ENCODE data around the gene RRAD. TPM values are rescaled to one million over a fixed set of nuclear protein-coding genes. Genes with fewer than 3 reads are reported as not detected.
"Not testable (repeated sequence)": the region's sequence is repeated elsewhere in the genome, so short reads cannot be mapped to it uniquely, and the experiment has no call there.

Gene RRAD
- total RNA-seq, 1 experiment from 2014 or later = 1.3 TPM

DNA sequence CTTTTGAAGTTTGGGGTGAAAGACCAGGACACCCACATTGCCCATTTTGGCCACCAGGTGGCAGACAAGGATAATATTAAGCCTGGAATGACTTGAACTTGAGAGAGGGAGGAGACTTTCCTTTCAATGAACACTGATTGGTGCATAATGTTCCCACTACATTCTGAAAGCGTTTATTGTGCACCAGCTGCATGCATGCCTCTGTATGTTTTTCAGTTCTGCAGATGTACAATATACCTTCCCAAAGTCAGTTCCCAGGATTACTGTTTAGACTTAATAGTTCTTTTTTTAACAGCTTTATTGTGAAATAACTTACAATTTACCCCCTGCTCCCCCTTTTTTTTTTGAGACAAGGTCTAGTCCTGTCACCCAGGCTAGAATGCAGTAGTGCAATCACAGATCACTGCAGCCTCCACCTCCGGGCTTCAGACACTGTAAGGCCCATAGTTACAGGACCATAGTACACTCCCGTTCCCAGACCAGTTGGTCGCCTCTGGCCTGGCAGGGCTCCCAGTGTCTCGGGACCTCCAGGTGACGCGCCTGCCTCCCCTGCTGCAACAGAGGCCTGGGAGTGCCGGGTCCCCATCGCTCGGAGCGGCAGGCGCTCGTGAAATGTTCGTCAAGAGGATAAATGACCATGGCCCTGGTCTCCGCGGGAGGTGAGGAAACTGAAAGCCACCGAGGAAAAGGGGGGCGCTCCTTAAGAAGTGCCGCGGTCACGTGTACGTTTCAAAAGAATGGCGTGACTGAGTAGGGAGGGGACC, 22.1 kb upstream of the RRAD start:
- Mint-ChIP-seq H3K27me3 (ENCODE audit: unreplicated experiment) (peaks cover 29% of the 10 kb centered on the region), H3K27ac (ENCODE audit: unreplicated experiment) (peak overlapping the region; percentile 32), H3K4me3 (ENCODE audit: low read depth, unreplicated experiment) (peak overlapping the region; percentile 77), H3K9me3 (ENCODE audit: low read depth, unreplicated experiment) (no peaks in the 10 kb centered on the region), H3K36me3 (ENCODE audit: insufficient read depth, unreplicated experiment) (peaks cover 37% of the 10 kb centered on the region), H3K4me1 (ENCODE audit: low read depth, unreplicated experiment) (peaks cover 20% of the 10 kb centered on the region)
- intact Hi-C loops (cut with micrococcal nuclease; ENCODE audit: unreplicated experiment) = loop anchor here (5.0 kb wide), 2 partner anchors 50 to 240 kb away; no protein-coding TSS in a partner anchor
- DNase-seq = peak; percentile 86
- BruUV-seq (replicated peaks) = no TSS peak
- CTCF ChIA-PET = interaction anchor here (0.6 to 0.9 kb wide), 2 partner anchors 210 to 1767 kb away, joined by 3 to 4 read pairs; no protein-coding TSS in a partner anchor
- TF ChIP-seq, protein P1, sequence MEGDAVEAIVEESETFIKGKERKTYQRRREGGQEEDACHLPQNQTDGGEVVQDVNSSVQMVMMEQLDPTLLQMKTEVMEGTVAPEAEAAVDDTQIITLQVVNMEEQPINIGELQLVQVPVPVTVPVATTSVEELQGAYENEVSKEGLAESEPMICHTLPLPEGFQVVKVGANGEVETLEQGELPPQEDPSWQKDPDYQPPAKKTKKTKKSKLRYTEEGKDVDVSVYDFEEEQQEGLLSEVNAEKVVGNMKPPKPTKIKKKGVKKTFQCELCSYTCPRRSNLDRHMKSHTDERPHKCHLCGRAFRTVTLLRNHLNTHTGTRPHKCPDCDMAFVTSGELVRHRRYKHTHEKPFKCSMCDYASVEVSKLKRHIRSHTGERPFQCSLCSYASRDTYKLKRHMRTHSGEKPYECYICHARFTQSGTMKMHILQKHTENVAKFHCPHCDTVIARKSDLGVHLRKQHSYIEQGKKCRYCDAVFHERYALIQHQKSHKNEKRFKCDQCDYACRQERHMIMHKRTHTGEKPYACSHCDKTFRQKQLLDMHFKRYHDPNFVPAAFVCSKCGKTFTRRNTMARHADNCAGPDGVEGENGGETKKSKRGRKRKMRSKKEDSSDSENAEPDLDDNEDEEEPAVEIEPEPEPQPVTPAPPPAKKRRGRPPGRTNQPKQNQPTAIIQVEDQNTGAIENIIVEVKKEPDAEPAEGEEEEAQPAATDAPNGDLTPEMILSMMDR (IDR thresholded peaks at IDR 0.05; ENCODE audit: unreplicated experiment) = peak; percentile 89

DNA sequence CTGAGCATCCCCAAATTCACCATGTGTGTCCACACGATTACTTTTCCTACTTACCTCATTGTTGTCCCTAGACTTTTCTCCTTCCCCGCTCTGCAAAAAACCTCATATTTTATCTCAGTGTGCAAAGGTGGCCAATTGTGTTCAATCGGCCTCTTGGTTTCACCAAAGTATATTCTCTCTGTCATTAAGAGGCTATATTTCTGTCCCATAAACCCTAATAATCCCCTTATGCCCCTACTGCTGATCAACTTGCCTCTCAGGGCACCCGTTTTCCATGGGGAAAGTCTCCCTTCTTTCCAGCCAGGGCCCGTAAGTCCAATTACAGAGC, 21.6 kb upstream of the RRAD start:
- peaks cover 20% of the 10 kb centered on the region for H3K4me1 Mint-ChIP-seq (ENCODE audit: low read depth, unreplicated experiment)
- H3K27me3 Mint-ChIP-seq (ENCODE audit: unreplicated experiment) = peaks cover 29% of the 10 kb centered on the region
- intact Hi-C loops (cut with micrococcal nuclease; ENCODE audit: unreplicated experiment) = loop anchor here (5.0 kb wide), 2 partner anchors 50 to 240 kb away; no protein-coding TSS in a partner anchor
- H3K9me3 Mint-ChIP-seq (ENCODE audit: low read depth, unreplicated experiment) = no peaks in the 10 kb centered on the region
- peaks cover 42% of the 10 kb centered on the region for H3K36me3 Mint-ChIP-seq (ENCODE audit: insufficient read depth, unreplicated experiment)
- H3K4me3 Mint-ChIP-seq (ENCODE audit: low read depth, unreplicated experiment) = peak overlapping the region; percentile 77
- no TSS peak for BruUV-seq (replicated peaks)
- DNase-seq = no peak
- H3K27ac Mint-ChIP-seq (ENCODE audit: unreplicated experiment) = peak overlapping the region; percentile 32
- CTCF ChIA-PET = interaction anchor here (0.7 to 0.9 kb wide), 2 partner anchors 210 to 289 kb away, joined by 3 to 4 read pairs; no protein-coding TSS in a partner anchor
- TF ChIP-seq, protein P1 (IDR thresholded peaks at IDR 0.05; ENCODE audit: unreplicated experiment) = no peak

DNA sequence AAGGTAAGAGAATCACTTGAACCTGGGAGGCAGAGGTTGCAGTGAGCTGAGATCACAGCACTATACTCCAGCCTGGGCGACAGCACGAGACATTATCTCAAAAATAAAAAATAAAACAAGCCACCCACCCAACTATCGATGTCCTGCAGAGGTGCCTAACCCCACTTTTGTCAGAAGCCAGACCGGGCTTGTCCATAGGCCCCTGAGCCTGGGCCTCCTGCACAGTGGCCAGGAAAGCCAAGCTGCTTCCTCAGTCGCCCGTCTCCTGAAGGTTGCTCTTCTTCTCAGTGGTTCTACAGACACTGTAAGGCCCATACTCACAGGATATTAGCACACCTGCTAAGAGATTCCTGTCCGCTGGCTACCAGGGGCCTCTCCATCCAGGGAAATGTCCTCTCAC, 21.2 kb upstream of the RRAD start:
- peaks cover 20% of the 10 kb centered on the region for H3K4me1 Mint-ChIP-seq (ENCODE audit: low read depth, unreplicated experiment)
- no peak overlapping the region for H3K27ac Mint-ChIP-seq (ENCODE audit: unreplicated experiment)
- CTCF ChIA-PET = interaction anchor here (0.7 kb wide), 1 partner anchor 289 kb away, joined by 3 read pairs; no protein-coding TSS in a partner anchor
- H3K36me3 Mint-ChIP-seq (ENCODE audit: insufficient read depth, unreplicated experiment) = peaks cover 44% of the 10 kb centered on the region
- no peak overlapping the region for H3K4me3 Mint-ChIP-seq (ENCODE audit: low read depth, unreplicated experiment)
- H3K27me3 Mint-ChIP-seq (ENCODE audit: unreplicated experiment) = peaks cover 29% of the 10 kb centered on the region
- intact Hi-C loops (cut with micrococcal nuclease; ENCODE audit: unreplicated experiment) = loop anchor here (5.0 kb wide), 2 partner anchors 49 to 241 kb away; no protein-coding TSS in a partner anchor
- no TSS peak for BruUV-seq (replicated peaks)
- no peaks in the 10 kb centered on the region for H3K9me3 Mint-ChIP-seq (ENCODE audit: low read depth, unreplicated experiment)
- no peak for DNase-seq
- TF ChIP-seq, protein P1 (IDR thresholded peaks at IDR 0.05; ENCODE audit: unreplicated experiment) = no peak

DNA sequence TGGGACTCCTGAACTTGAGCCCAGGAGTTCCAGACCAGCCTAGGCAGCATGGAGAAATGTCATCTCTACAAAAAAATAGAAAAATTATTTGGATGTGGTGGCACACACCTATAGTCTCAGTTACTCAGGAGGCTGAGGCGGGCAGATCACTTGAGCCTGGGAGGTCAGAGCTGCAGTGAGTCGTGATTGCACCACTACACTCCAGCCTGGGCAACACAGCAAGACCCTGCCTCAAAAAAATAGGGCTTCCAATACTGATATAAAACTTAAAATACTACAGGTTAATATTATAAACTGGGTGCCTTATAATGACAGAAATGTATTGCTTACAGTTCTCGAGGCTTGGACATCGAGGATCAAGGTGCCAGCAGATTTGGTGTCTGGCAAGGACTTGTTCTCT, 20.6 kb upstream of the RRAD start:
- Mint-ChIP-seq H3K4me3 (ENCODE audit: low read depth, unreplicated experiment) (no peak overlapping the region), H3K27me3 (ENCODE audit: unreplicated experiment) (peaks cover 29% of the 10 kb centered on the region), H3K27ac (ENCODE audit: unreplicated experiment) (no peak overlapping the region), H3K4me1 (ENCODE audit: low read depth, unreplicated experiment) (peaks cover 20% of the 10 kb centered on the region), H3K9me3 (ENCODE audit: low read depth, unreplicated experiment) (no peaks in the 10 kb centered on the region), H3K36me3 (ENCODE audit: insufficient read depth, unreplicated experiment) (peaks cover 44% of the 10 kb centered on the region)
- TF ChIP-seq, protein P1 (IDR thresholded peaks at IDR 0.05; ENCODE audit: unreplicated experiment) = no peak
- no TSS peak for BruUV-seq (replicated peaks)
- CTCF ChIA-PET = no interaction called here
- intact Hi-C loops (cut with micrococcal nuclease; ENCODE audit: unreplicated experiment) = loop anchor here (5.0 kb wide), 2 partner anchors 49 to 241 kb away; no protein-coding TSS in a partner anchor
- DNase-seq = no peak

DNA sequence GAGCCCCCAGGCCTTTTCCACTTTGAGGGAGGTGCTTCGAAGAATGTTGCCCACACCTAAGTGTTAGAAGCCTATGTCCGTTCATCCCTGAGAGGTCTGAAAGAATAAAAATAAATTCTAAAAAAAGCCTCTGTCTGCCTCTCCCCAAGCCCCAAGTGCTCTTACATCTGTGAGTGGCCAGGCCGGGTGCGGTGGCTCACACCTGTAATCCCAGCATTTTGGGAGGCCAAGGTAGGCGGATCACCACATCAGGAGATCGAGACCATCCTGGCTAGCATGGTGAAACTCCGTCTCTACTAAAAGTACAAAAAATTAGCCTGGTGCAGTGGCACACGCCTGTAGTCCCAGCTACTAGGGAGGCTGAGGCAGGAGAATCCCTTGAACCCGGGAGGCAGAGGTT, 19.6 kb upstream of the RRAD start:
- CTCF ChIA-PET = interaction anchor here (0.6 to 1.2 kb wide), 2 partner anchors 72 to 152 kb away, joined by 4 to 5 read pairs; no protein-coding TSS in a partner anchor
- peaks cover 26% of the 10 kb centered on the region for H3K27me3 Mint-ChIP-seq (ENCODE audit: unreplicated experiment)
- not testable (repeated sequence) for H3K9me3 Mint-ChIP-seq (ENCODE audit: low read depth, unreplicated experiment); DNase-seq; BruUV-seq (replicated peaks); H3K4me3 Mint-ChIP-seq (ENCODE audit: low read depth, unreplicated experiment); H3K27ac Mint-ChIP-seq (ENCODE audit: unreplicated experiment)
- peaks cover 44% of the 10 kb centered on the region for H3K36me3 Mint-ChIP-seq (ENCODE audit: insufficient read depth, unreplicated experiment)
- peaks cover 20% of the 10 kb centered on the region for H3K4me1 Mint-ChIP-seq (ENCODE audit: low read depth, unreplicated experiment)
- intact Hi-C loops (cut with micrococcal nuclease; ENCODE audit: unreplicated experiment) = loop anchor here (5.0 kb wide), 2 partner anchors 48 to 242 kb away; no protein-coding TSS in a partner anchor
